Measurements from ENCODE around the gene SPRED2. TPM values are rescaled to one million over a fixed set of nuclear protein-coding genes. Genes with fewer than 3 reads are reported as not detected.

Gene SPRED2
- total and polyA plus RNA-seq, 2 of the 8 experiments (the other 6 are each of a cell fraction or from before 2014, with no cell fraction given), result 15.3 to 22.5 TPM

- H2BK20ac ChIP-seq (ENCODE audit: low read length), result no peak overlapping the region
- FAIRE-seq, result no peak
- peaks cover 2% of the 10 kb centered on the region; the same call in 1 of the 2 replicates for H3K79me1 ChIP-seq (ENCODE audit: low read depth, low read length)
- no peak for DNase-seq (ENCODE audit: low read depth in 1 of 2, low spot score in 2 of 2)
- no peak overlapping the region for H2BK120ac ChIP-seq (replicated peaks; ENCODE audit: low read depth, low read length)
- no peaks in the 10 kb centered on the region for H3K4me1 ChIP-seq (replicated peaks in 1 of 4; ENCODE audit: control insufficient read depth in 3 of 4, insufficient read depth in 4 of 4, low read length in 3 of 4)
- H3K14ac ChIP-seq (ENCODE audit: insufficient read length), result no peak overlapping the region
- H3K56ac ChIP-seq (replicated peaks; ENCODE audit: insufficient read length, low read depth, low read length), result no peak overlapping the region
- no peaks in the 10 kb centered on the region; a peak in 2 of 8 replicates for H3K36me3 ChIP-seq (ENCODE audit: control insufficient read depth in 2 of 4, insufficient read depth in 4 of 4, low read length in 3 of 4)
- H4K8ac ChIP-seq (ENCODE audit: extremely low read depth, insufficient read depth, low read length), result no peak overlapping the region
- peaks cover 0 to 2% of the 10 kb centered on the region in 2 experiments for H4K20me1 ChIP-seq (replicated peaks in 1 of 2; ENCODE audit: control insufficient read depth in 1 of 2, insufficient read depth in 2 of 2, low read length in 2 of 2)
- H3K4ac ChIP-seq (replicated peaks; ENCODE audit: insufficient read length, low read depth, low read length), result no peak overlapping the region
- POLR2A ChIA-PET (ENCODE audit: partially characterized antibody), result interaction anchor here (0.7 kb wide), 1 partner anchor 65 kb away, joined by 3 read pairs; no protein-coding TSS in a partner anchor
- no peak overlapping the region for H2AK5ac ChIP-seq (ENCODE audit: low read depth, low read length)
- H2AFZ ChIP-seq (ENCODE audit: low read length), result no peak overlapping the region
- H3K79me2 ChIP-seq (ENCODE audit: control insufficient read depth in 1 of 2, insufficient read depth in 2 of 2, low read length in 2 of 2), result no peaks in the 10 kb centered on the region; a peak in 1 of 4 replicates
- no peak overlapping the region for H4K5ac ChIP-seq (ENCODE audit: insufficient read length, low read depth, low read length)
- no peak overlapping the region for H4K91ac ChIP-seq (replicated peaks; ENCODE audit: insufficient read length, low read length)
- H2BK5ac ChIP-seq (ENCODE audit: low read depth, low read length), result no peak overlapping the region
- H3K27me3 ChIP-seq (replicated peaks in 1 of 4; ENCODE audit: control insufficient read depth in 3 of 4, extremely low read depth in 1 of 4, insufficient read depth in 3 of 4, low read length in 3 of 4), result no peaks in the 10 kb centered on the region
- H2BK15ac ChIP-seq (ENCODE audit: low read length), result no peak overlapping the region
- H3K18ac ChIP-seq (ENCODE audit: extremely low read depth, low read length), result no peak overlapping the region
- H3K4me2 ChIP-seq (ENCODE audit: insufficient read depth in 1 of 2, low read depth in 2 of 2, low read length in 2 of 2), result no peak overlapping the region
- H3K27ac ChIP-seq (ENCODE audit: low read depth, low read length), result no peak overlapping the region
- H2BK12ac ChIP-seq (ENCODE audit: low read depth, low read length), result no peak overlapping the region
- no peak overlapping the region for H3K23ac ChIP-seq (ENCODE audit: insufficient read length)
- CTCF ChIA-PET (ENCODE audit: partially characterized antibody), result interaction anchor here (1.0 to 1.7 kb wide), 3 partner anchors 11 to 21 kb away, joined by 3 to 11 read pairs (median 3); no protein-coding TSS in a partner anchor
- no peak overlapping the region for H3K9ac ChIP-seq (replicated peaks in 1 of 4; ENCODE audit: extremely low read depth in 1 of 4, low read depth in 3 of 4, low read length in 3 of 4)
- no peaks in the 10 kb centered on the region for H3K9me3 ChIP-seq (ENCODE audit: insufficient read depth in 2 of 2, low read depth in 1 of 2, low read length in 1 of 2)
- H3K4me3 ChIP-seq (ENCODE audit: extremely low read depth in 1 of 4, insufficient read depth in 2 of 4, low read depth in 3 of 4, low read length in 4 of 4), result no peak overlapping the region
- WGBS, 2 experiments (ENCODE audit: extremely low coverage in 1 of 2, insufficient coverage in 1 of 2, insufficient read length in 1 of 2, insufficient replicate concordance in 2 of 2, low coverage in 1 of 2, low lambda C conversion rate in 2 of 2, missing lambda C conversion rate in 1 of 2), result 84% methylated on average over 7 of the region's 9 CpGs; no CpG with 5 or more reads in 1 of the 2 experiments
- H3K23me2 ChIP-seq (ENCODE audit: low read depth, low read length), result no peaks in the 10 kb centered on the region; the same call in 1 of the 2 replicates
- TF ChIP-seq TEAD4 (IDR thresholded peaks at IDR 0.05; ENCODE audit: low read depth, low read length), result no peak
- TF ChIP-seq GABPA (IDR thresholded peaks at IDR 0.05; ENCODE audit: borderline replicate concordance, insufficient read depth, low read length), result no peak
- TF ChIP-seq SIN3A (conservative IDR thresholded peaks at IDR 0.05 in 1 of 2, IDR thresholded peaks at IDR 0.05 in 1 of 2; ENCODE audit: low read depth in 1 of 2, low read length in 2 of 2), result no peak
- no peak for TF ChIP-seq SIRT6 (IDR thresholded peaks at IDR 0.05; ENCODE audit: low read length)
Measured at GRCh38 chr2:65340898-65341681, 91.3 kb downstream of the SPRED2 start.

All from H1 (cell line).